Mesendoderm (in vitro differentiated cells): Measurements from ENCODE around the gene SIRT5.

Source experiments
- DNase-seq: peaks from one replicate; pipeline ENCODE4 v3.0.0; 2013
- H2AK5ac ChIP-seq: 2 replicates; pipeline ENCODE4 v1.6.1; 2013; ENCODE audit warnings: low read length, inconsistent platforms
- H2BK120ac ChIP-seq: 2 replicates; pipeline ENCODE4 v1.6.1; 2013; ENCODE audit warnings: low read depth, mild to moderate bottlenecking, low read length, moderate library complexity, mixed read lengths
- H2BK15ac ChIP-seq: replicated peaks from 2 replicates; pipeline ENCODE4 v1.6.1; 2013; ENCODE audit warnings: low read depth, mild to moderate bottlenecking, moderate library complexity
- H2BK5ac ChIP-seq: 2 replicates; pipeline ENCODE4 v1.6.1; 2013; ENCODE audit warnings: low read length, inconsistent platforms
- H3K18ac ChIP-seq: 2 replicates; pipeline ENCODE4 v1.6.1; 2013; ENCODE audit warnings: mild to moderate bottlenecking, low read length, mixed read lengths
- H3K23ac ChIP-seq: one replicate; pipeline ENCODE4 v1.6.1; 2013; ENCODE audit warnings: low read length
- H3K27ac ChIP-seq: 2 replicates; pipeline ENCODE4 v1.5.1; 2013; ENCODE audit warnings: low read depth, mild to moderate bottlenecking, inconsistent platforms, low read length, moderate library complexity
- H3K27me3 ChIP-seq: 2 replicates; pipeline ENCODE4 v1.6.1; 2013; ENCODE audit warnings: low read length, control low read depth, mild to moderate bottlenecking, inconsistent platforms; ENCODE audit not compliant: insufficient read depth, poor library complexity
- H3K36me3 ChIP-seq: 2 replicates; pipeline ENCODE4 v1.6.1; 2013; ENCODE audit warnings: low read length, inconsistent platforms; ENCODE audit not compliant: control insufficient read depth, insufficient read depth
- H3K4ac ChIP-seq: one replicate; pipeline ENCODE4 v1.6.1; 2013; ENCODE audit warnings: low read depth, mild to moderate bottlenecking, low read length, moderate library complexity
- H3K4me1 ChIP-seq: 2 replicates; pipeline ENCODE4 v1.6.1; 2013; ENCODE audit warnings: low read depth, low read length, inconsistent platforms; ENCODE audit not compliant: control insufficient read depth
- H3K4me2 ChIP-seq: 2 replicates; pipeline ENCODE4 v1.6.1; 2013; ENCODE audit warnings: low read length
- H3K4me3 ChIP-seq: 2 replicates; pipeline ENCODE4 v1.5.1; 2013; ENCODE audit warnings: mild to moderate bottlenecking, low read length
- H3K56ac ChIP-seq: one replicate; pipeline ENCODE4 v1.6.1; 2013; ENCODE audit warnings: low read length
- H3K79me1 ChIP-seq: 2 replicates; pipeline ENCODE4 v1.6.1; 2013; ENCODE audit warnings: low read length, inconsistent platforms
- H3K79me2 ChIP-seq: 2 replicates; pipeline ENCODE4 v1.6.1; 2013; ENCODE audit warnings: mild to moderate bottlenecking, low read length; ENCODE audit not compliant: control insufficient read depth, insufficient read depth
- H3K9ac ChIP-seq: 2 replicates; pipeline ENCODE4 v1.6.1; 2013; ENCODE audit warnings: low read length, inconsistent platforms
- H4K5ac ChIP-seq: one replicate; pipeline ENCODE4 v1.6.1; 2013; ENCODE audit warnings: low read length
- H4K8ac ChIP-seq: one replicate; pipeline ENCODE4 v1.6.1; 2013; ENCODE audit warnings: low read depth, mild to moderate bottlenecking, control low read depth, low read length, moderate library complexity
- WGBS: extraction: QIAGEN DNeasy Blood & Tissue Kit; methylation state at CpG from one replicate; pipeline ENCODE4 v1.1.7; 2013; ENCODE audit warnings: low lambda C conversion rate, missing lambda C conversion rate; ENCODE audit not compliant: insufficient coverage; ENCODE audit errors: extremely low coverage; 5-methylcytosine and 5-hydroxymethylcytosine counted together

SIRT5 gene

GRCh38 chr6:13661647-13662046, 87.2 kb downstream of the SIRT5 start:
- no peak overlapping the region for H2BK120ac ChIP-seq
- H3K4ac ChIP-seq: no peak overlapping the region
- H3K18ac ChIP-seq: no peak overlapping the region
- H3K56ac ChIP-seq: no peak overlapping the region
- H2BK5ac ChIP-seq: no peak overlapping the region
- DNase-seq: no peak
- H3K4me3 ChIP-seq: no peak overlapping the region
- H3K23ac ChIP-seq: no peak overlapping the region
- H3K36me3 ChIP-seq: no peaks in the 10 kb centered on the region
- H3K9ac ChIP-seq: no peak overlapping the region
- no peak overlapping the region for H4K5ac ChIP-seq
- H3K79me1 ChIP-seq: peaks cover 7% of the 10 kb centered on the region
- H2BK15ac ChIP-seq: no peak overlapping the region
- H3K4me1 ChIP-seq: no peaks in the 10 kb centered on the region
- no peaks in the 10 kb centered on the region for H3K27me3 ChIP-seq
- H3K27ac ChIP-seq: no peak overlapping the region
- no CpG with 5 or more reads among the region's 2 CpGs for WGBS
- no peak overlapping the region for H3K4me2 ChIP-seq
- H2AK5ac ChIP-seq: no peak overlapping the region
- no peak overlapping the region for H4K8ac ChIP-seq
- H3K79me2 ChIP-seq: peaks cover 13% of the 10 kb centered on the region

- no CpG with 5 or more reads among the region's 3 CpGs for WGBS
- peaks cover 10% of the 10 kb centered on the region for H3K79me1 ChIP-seq
- DNase-seq: no peak
- no peak overlapping the region for H3K4me2 ChIP-seq
- H3K9ac ChIP-seq: no peak overlapping the region
- no peak overlapping the region for H4K5ac ChIP-seq
- no peak overlapping the region for H3K18ac ChIP-seq
- no peaks in the 10 kb centered on the region for H3K4me1 ChIP-seq
- H3K4me3 ChIP-seq: no peak overlapping the region
- H3K27ac ChIP-seq: no peak overlapping the region
- no peak overlapping the region for H3K4ac ChIP-seq
- no peak overlapping the region for H2BK15ac ChIP-seq
- H2BK5ac ChIP-seq: no peak overlapping the region
- H3K23ac ChIP-seq: no peak overlapping the region
- H2BK120ac ChIP-seq: no peak overlapping the region
- no peak overlapping the region for H2AK5ac ChIP-seq
- no peak overlapping the region for H4K8ac ChIP-seq
- no peaks in the 10 kb centered on the region for H3K36me3 ChIP-seq
- H3K56ac ChIP-seq: no peak overlapping the region
- no peaks in the 10 kb centered on the region for H3K27me3 ChIP-seq
- peaks cover 19% of the 10 kb centered on the region for H3K79me2 ChIP-seq
Measured at GRCh38 chr6:13662651-13663334, 88.4 kb downstream of the SIRT5 start.

- H3K4me2 ChIP-seq: no peak overlapping the region
Measured at GRCh38 chr6:13663986-13664385, 89.6 kb downstream of the SIRT5 start.

More at GRCh38 chr6:13663986-13664385, 89.6 kb downstream of the SIRT5 start:
- Histone ChIP-seq H3K56ac (no peak overlapping the region), H3K4me3 (no peak overlapping the region), H3K18ac (no peak overlapping the region), H2AK5ac (no peak overlapping the region), H4K5ac (no peak overlapping the region), H3K23ac (no peak overlapping the region), H4K8ac (no peak overlapping the region), H2BK5ac (no peak overlapping the region), H3K27me3 (no peaks in the 10 kb centered on the region), H3K4me1 (no peaks in the 10 kb centered on the region), H3K79me1 (peaks cover 10% of the 10 kb centered on the region), H3K27ac (no peak overlapping the region), H3K36me3 (no peaks in the 10 kb centered on the region), H3K9ac (no peak overlapping the region), H3K79me2 (peaks cover 19% of the 10 kb centered on the region), H2BK120ac (no peak overlapping the region), H2BK15ac (no peak overlapping the region), H3K4ac (no peak overlapping the region)
- no CpG with 5 or more reads among the region's 4 CpGs for WGBS
- DNase-seq: no peak
